Measurements from ENCODE around the gene TEP1.
A peak's percentile ranks its signal among the peaks of the same experiment; 100 is the strongest.
"Not testable (repeated sequence)": the region's sequence is repeated elsewhere in the genome, so short reads cannot be mapped to it uniquely, and the experiment has no call there.

Gene TEP1

DNA sequence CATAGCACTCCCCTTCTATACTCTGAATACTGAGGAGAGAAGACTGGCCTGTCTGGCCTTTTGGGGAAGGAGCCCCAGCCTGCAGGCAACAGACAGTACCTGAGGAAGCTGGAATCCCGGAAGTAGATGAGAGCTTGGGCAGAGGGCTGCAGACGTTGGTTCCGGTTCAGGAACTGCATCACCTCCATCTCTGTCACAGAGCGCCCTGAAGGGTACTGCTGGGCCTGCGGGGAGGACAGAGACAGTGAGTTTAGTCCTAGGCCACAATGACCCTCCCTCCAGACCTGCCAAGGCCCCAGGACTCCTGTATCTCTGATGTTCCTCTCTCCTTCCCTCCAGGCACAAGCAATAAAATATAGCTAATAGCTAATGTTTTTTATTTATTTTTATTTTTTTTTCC is 28.4 kb downstream of the TEP1 start:
- DNase-seq = no peak

DNA sequence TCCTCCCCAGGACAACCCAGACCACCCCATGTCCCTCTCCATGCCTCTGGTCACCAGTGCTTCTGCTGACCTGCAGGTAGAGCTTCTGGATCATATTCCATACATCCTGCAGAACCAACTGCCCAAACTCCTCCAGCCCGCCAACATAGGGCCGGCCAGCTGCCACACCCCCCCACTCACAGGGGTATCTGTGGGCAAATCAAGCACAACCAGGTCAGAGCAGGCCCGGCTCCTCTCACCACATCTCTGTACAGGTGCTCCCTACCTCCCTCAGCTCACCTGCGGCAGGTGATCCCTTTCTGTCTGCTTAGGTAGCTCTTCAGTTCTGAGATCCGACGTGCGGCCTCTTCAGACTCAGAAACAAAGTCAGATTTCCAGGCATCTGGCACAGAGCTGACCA is 29.0 kb downstream of the TEP1 start:
- no peak for DNase-seq

DNA sequence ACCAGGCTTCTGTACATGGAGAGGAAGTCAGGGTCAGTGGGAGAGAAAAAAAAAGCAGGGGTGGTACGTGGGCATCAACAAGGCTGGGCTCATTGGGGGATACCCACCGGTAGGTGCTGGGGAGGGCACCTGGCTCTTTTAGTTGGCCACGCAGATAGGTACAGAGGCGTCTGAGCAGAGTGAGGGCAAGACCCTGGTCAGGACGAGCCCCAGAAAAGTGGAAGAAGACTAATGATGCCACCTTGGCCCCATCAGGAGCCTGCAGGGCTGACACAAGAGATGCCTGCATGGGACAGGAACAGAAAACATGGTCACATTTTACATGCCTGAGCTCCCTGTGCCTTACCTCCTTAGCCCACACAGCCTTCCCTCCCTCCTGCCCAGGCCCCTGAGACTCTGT is 29.7 kb downstream of the TEP1 start:
- no peak for DNase-seq

DNA sequence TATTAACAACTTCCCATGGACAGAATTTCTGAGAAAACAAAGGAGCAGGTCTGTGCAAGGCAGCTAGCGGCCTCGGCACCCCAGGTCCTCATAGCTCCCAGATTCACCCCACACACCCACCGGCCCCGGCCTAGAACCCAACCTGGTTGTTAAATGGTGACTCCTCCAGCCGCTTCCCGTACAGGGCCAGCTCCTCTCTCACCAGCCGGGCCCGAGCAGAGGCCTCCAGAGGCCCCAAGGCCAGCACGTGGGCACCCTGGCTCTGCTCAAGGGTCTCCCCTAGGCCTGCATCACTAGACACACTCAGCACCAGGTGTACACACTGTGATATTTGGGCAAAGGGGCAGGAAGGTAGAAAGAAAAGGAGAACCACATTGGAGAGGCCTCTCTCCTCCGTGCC is 30.3 kb downstream of the TEP1 start:
- DNase-seq = no peak

DNA sequence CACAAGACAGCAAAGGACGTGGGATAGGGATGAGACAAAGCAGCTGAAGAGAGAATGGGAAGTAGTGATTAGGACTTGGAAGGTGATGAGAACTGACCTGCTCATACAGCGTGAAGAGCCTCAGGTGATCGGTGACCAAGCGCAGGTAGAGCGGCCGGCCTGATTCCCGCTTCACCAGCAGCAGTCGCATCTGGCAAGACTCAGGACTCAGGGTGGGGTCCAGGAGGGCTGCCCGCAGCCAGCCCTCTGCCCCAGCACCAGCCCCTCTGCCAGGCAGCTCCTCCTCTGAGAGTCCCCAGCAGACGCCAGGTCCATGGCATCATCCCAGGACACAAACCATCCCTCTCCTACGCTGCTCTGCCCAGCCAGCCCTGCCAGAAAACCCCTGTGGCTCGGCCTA is 30.8 kb downstream of the TEP1 start:
- no peak for DNase-seq

DNA sequence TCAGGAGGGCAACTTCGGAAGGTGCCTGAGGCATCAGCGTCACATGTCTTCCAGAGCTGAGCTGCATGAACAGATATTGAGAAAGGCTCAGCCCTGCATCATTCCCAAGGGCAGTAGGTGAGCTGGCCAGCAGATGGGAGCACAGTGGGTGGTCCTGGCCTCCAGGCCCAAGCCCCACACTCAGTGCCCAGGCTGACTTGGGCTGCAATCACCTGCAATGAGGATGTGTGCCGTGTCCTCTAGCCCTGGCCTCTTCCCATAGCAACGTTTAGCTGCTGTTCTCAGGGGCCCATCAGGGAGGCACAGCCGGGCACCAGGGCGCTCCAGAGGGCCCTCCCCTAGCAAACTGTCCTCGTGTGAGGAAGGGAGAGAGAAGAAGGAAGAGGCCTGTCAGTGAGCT is 32.0 kb downstream of the TEP1 start:
- DNase-seq = no peak

DNA sequence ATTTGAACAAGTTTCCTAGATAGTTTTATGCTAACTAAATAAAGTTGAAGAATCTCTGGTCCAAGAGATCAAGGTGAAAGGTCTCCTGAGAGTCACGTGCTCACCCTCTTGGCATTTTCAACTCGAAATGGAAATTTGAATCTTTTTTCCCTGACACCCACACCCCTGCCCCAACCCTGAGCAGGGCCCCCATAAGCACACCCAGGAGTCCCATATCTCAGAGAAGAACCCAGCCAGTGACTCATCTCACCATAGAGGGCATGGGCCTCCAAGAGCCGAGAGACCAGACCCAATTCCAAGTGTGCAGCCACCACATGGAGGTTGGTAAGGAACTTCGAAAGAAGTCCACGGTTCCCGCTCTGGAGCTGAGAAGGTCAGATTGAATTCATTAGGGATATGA is 32.6 kb downstream of the TEP1 start:
- no peak for DNase-seq

DNA sequence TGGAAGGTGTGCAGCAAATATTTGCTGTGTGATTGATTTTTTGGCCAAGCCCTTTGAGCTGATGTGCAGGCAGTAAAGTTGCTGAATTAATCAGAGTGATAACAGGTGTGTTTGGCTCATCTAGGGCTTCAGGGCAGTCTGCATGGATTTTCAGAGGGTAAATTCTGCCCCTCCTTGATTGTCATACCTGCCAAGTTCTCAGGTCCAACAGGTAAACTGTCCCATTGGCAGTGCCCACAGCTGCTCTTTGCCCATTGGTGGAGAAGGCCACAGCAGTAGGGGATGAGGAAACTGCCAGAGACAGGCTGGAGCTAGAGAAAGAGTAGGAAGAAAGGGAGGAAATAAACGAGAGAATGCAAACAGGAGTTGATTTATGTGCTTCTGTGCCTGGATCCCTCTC is 33.6 kb downstream of the TEP1 start:
- DNase-seq = no peak

DNA sequence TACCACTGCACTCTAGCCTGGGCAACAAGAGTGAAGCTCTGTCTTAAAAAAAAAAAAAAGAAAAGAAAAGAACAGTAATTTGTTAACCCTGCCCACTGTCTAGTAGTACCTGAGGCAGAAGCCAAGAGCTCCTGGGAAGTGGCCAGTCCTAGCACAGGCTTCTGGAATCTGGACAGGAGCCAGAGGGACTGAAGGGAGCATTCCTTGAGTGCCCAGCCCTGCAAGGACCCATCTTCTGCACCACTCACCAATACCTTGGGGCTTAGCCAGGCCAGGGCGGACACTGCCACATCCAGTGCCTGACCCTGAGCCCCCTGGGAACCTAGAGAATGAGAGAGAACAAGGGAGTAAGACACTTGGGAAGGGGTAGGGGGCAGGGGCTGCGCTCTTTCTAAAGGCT is 36.1 kb downstream of the TEP1 start:
- no peak for DNase-seq

DNA sequence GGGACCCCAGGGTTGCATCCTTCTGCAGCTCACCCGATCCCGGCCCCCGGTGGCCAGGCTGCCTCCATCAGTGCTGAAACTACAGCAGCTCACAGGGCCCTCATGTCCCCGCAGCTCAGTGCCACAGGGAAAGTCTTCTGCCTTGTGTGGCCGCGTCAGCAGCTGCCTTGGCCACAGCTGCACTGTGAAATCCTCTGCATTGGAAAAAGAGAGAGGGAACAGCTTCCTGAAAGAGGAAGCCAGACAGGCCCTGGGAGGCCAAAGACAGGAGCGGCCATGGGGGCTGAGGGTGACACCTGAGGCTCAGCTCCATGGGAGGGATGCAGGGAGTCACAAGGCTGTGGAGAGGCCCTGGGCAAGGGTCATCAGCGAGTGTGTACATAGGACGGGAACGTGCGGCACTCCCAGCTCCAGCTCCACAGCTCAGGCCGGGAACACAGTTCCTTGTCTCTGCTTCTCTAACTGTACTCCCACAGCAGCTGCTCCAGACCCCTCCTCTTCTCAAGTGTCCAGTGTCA is 37.2 kb downstream of the TEP1 start:
- DNase-seq = no peak

DNA sequence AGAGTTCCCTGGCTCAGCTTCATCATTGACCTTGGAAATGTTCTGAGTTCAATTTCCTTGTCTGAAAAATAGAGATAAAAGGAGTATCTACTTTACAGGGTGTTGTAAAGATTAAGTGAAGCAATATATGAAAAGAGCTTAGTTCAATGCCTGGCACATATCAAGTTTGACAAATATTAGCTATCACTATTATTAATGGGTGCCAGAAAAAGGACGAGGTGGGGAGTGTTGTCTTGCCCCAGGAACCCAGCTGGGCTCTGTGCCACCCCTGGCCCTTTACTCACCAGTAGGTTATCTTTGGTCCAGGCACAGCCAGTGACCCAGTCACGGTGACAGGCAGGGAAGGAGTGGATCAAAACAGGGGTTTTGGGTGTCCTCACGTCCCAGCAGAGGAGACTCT is 37.8 kb downstream of the TEP1 start:
- no peak for DNase-seq

DNA sequence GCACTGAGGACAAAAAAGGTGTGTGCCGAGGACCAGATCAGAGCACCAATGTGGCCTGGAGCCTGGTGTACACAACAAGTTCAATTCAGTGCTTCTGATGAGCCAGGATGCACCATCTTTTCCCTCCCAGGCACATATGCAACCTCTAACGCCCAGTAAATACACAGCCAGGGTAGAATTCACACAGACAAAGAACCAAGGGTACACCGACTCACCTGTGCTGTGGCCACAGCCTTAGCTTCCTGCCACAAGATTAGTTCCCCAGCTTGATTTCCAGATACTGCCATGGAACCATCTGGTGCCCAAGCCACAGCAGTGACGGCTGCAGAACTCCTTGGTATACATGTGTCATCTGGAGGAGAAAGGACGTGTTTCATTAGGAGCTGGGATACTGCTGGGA is 40.5 kb downstream of the TEP1 start:
- DNase-seq = no peak

DNA sequence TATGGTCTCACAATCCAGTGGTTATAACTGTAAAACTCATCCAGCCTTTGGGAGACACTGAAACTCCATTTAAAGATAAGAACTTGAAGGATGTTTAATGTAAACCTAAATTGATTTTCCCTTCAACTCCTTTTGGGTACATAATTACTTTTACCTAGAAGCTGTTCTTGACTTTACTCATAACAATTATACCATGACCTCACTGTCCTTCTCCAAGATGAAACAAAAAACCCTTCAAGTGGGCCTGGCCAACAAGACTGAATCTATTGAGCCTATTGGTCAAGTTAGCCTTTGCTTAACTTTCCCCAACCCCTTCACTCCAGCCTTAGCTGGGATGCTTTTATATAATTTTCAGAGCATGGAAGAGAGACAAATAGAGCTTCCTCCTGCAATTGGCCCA is 47.4 kb downstream of the TEP1 start:
- DNase-seq = no peak

DNA sequence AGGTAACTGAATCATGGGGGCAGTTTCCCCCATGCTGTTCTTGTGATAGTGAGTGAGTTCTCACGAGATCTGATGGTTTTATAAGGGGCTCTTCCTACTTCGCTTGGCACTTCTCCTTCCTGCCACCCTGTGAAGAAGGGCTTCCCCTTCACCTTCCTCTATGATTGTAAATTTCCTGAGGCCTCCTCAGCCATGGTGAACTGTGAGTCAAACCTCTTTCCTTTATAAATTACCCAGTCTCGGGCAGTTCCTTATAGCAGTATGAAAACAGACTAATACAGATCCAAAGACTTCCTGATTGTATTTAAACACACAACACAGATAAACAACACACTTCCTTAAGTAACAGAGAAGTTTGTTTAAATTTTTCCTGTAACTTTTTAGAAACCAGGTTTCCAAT is 54.8 kb downstream of the TEP1 start:
- DNase-seq = not testable (repeated sequence)

DNA sequence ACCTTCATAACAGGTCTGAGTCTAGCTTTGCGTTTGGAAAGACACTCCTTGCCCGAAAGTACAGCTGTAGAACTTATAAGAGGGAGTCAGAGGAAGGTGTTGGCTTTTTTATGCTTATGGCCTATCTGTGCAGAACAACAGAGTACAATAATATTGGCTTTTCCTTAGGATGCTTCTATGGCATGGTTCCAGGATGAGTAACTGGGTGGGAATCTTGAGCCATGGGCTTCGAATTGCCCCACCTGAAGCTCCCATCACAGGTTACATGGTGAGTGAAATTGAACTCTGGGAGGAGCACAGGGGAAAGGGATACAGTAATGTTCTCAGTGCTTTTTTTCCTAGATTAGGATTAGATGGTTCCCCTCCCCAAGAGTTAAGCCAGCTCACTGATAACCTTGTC is 56.9 kb downstream of the TEP1 start:
- no peak for DNase-seq

DNA sequence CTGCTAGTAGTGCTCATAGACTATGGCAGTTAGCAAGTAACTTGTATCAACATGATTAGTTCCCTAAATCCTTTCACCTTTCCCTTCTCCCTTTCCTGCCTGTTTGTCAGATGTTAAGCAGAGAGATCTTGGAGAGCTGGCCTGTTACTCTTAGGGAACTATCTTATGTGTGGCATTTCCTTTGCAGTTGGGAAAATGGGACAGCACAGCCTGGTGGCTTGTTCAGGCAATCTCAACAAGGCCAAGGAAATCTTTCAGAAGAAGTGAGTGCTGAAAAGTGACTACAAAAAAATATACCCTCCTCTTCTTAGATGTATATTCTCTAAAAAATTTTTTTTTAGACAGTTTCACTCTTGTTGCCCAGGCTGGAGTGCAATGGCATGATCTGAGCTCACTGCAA is 62.4 kb downstream of the TEP1 start:
- DNase-seq = peak in 1 of 2 experiments; percentile 23

DNA sequence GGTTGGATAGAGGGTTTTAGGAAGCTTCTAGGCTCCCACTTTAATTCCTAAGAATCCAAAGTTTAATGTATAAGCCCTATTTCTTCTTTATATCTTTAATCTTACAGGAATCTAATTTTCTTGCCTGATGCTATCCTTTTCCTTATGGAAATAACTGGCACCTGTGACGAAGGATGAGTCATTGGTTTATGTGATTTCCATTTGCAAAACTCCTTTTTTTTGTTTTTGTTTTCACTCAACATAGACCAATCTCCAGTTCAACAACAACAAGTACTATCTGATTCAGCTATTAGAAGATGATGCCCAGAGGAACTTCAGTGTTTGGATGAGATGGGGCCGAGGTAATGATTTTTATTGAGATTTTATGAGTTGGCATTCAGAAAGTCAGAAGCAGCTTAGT is 63.0 kb downstream of the TEP1 start:
- no peak for DNase-seq

DNA sequence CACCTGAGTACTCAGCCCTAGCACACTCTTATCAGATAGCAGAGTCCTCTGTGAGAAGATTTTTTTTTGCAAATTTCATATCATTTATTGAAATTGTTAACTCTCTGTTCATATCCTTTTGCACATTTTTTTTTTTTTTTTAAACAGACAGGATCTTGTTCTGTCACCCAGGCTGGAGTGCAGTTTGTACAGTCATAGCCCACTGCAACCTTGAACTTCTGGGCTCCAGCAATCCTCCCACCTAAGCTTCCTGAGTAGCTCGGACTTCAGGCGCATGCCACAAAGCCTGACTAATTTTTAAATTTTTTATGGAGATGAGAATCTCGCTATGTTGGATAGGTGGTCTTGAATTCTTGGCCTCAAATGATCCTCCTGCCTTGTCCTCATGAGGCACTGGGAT is 65.6 kb downstream of the TEP1 start:
- DNase-seq = no peak

DNA sequence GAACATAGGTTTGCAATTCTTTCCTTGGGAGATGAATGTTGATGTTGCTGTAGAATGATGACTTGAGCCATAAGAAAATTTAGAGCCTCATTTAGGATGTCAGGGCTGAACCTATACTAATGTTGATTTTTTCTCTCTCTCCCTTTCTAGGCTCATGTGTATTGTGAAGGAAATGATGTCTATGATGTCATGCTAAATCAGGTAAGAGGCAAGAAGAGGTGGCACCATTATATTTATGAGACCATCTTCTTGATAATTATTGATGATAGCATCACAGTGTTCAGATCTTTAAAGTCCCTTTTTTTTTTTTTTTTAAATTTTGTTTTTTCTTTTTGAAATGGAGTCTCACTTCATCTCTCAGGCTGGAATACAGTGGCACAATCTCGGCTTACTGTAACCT is 66.6 kb downstream of the TEP1 start:
- DNase-seq = no peak

DNA sequence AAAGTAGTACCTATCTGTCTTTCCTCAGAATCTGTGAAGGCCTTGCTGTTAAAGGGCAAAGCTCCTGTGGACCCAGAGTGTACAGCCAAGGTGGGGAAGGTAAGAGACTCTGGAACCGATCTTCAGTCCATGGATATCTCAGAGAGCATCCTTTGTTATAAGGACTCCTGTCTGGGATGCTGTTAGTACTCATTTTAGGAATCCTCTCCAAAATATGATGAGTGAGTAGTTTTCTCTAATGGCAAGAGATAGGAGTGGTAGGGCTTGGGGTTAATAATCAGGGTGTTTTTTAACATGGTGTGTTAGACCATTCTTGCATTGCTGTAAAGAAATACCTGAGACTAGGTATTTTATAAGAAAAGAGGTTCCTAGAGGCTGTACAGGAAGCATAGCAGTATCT is 67.9 kb downstream of the TEP1 start:
- DNase-seq = no peak

DNA sequence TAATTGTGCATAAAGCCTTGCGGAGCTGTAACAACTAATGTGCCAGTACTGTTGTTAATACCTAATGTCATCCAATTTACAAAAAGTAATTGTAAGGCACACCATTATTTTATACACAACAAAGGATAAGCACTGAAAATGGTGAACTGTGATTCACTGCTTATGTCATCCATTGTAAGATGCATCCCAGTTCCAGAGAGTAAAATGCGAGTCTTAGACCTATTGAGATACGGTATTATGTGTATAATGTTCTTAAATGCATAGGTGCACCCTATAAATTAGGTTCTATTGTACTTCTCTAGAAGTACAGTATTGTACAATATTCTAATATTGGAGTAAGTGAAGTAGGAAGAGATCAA is 69.5 kb downstream of the TEP1 start:
- DNase-seq = no peak

DNA sequence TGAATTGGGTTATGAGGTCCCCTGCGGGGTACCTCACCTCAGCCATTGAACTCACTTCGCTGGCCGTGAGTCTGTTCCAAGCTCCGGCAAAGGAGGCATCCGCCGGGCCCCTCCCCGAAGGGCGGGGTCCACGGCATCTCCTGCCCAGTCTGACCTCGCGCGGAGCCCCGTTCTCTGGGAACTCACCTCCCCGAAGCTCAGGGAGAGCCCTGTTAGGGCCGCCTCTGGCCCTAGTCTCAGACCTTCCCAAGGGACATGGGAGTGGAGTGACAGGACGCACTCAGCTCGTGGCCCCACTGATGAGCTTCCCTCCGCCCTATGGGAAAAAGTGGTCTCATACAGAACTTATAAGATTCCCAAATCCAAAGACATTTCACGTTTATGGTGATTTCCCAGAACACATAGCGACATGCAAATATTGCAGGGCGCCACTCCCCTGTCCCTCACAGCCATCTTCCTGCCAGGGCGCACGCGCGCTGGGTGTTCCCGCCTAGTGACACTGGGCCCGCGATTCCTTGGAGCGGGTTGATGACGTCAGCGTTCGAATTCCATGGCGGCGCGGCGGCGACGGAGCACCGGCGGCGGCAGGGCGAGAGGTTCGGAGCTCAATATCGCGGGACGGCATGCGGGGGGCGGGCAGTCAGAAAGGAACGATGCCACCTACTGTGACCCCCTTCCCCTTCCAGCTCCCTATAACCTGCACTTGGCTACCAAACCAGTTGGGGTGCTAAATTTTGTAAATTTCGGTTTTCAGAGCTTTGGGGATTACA is 70.0 kb downstream of the TEP1 start, which contains the start of gene PARP2:
PARP2 (plus strand) TSS at position 544 of the 770 bp plus-strand sequence; CDS start at position 551, 7 bp downstream.
- peak; percentile 99 for DNase-seq

DNA sequence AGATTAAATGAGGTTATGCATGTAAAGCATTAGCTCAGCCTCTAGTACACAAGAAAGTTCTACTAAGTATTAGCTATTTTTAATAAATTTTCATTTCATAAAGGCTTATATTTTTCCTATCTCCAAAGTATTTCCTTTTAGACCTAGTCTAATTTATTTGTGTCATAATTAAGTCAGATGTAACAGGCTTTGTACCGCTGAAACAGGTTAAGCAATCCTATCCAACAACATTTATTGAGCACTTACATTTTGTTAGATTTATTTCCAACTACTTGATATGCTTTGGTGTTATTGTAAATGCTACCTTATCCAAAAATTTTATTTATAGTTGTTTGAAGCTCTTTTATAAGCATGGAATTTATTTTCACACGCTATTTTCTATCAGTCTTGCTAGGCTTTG is 71.7 kb downstream of the TEP1 start:
- DNase-seq = no peak

DNA sequence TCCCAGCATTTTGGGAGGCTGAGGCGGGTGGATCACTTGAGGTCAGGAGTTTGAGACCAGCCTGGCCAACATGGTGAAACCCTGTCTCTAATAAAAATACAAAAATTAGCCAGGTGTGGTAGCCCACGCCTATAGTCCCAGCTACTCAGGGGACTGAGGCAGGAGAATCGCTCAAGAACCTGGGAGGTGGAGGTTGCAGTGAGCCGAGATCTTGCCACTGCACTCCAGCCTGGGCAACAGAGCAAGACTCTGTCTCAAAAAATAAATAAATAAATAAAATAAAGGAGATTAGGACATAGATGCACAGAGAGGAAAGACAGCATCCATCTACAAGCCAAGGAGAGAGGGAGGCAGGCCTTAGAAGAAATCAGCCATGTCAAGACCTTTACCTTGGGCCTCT is 72.3 kb downstream of the TEP1 start:
- not testable (repeated sequence) for DNase-seq

DNA sequence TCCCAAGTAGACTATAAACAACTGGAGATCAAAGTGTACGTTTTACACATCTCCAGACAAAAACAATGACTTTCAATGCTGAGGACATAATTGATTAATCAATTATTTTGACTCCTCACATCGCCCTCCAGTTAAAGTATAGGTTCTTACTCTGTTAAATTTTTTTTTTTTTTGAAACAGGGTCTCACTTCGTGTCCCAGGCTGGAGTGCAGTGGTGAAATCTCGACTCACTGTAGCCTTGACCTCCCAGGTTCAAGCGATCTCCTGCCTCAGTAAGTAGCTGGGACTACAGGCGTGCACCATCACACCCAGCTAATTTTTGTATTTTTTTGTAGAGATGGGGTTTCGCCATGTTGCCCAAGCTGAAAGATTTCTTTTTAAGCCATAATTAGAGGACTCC is 79.3 kb downstream of the TEP1 start:
- no peak for DNase-seq

All from Kasumi-1 (cell line).